RKO (cell line): ENCODE measurements around the gene GAS6.
"Not testable (repeated sequence)": the region's sequence is repeated elsewhere in the genome, so short reads cannot be mapped to it uniquely, and the experiment has no call there.

Experiments
- DNase-seq: peaks from one replicate; pipeline ENCODE4 v3.0.0-alpha.2; 2016; ENCODE audit warnings: low spot score

GAS6 gene

DNA sequence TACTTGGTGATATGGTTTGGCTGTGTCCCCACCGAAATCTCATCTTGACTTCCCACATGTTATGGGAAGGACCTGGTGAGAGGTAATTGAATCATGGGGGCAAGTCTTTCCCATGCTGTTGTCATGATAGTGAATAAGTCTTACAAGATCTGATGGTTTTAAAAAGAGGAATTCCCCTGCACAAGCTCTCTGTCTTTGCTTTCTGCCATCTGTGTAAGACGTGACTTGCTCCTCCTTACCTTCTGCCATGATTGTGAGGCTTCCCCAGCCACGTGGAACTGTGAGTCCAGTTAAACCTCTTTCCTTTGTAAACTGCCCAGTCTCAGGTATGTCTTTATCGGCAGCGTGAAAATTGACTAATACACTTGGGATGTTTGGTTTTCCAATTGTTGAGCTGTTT, 4.0 kb upstream of the GAS6 start:
- not testable (repeated sequence) for DNase-seq

DNA sequence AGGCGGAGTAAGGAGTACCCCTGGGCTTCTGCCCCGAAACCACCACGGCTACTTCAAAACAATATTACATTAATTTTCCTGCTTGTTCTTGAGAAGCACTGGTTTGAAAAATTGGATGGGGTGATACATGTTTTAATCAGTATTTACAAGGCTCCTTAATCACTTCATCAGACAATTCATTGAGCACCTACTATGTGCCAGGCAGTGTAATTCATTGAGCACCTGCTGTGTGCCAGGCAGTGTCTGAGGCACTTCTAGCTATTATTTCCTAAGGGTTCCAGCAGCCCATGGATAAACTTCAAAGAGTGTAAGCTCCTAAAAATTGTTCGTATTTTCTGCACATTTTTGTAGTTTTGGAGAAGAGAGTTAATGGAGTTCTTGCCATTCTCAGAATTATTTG, 1.6 kb upstream of the GAS6 start:
- DNase-seq: no peak

DNA sequence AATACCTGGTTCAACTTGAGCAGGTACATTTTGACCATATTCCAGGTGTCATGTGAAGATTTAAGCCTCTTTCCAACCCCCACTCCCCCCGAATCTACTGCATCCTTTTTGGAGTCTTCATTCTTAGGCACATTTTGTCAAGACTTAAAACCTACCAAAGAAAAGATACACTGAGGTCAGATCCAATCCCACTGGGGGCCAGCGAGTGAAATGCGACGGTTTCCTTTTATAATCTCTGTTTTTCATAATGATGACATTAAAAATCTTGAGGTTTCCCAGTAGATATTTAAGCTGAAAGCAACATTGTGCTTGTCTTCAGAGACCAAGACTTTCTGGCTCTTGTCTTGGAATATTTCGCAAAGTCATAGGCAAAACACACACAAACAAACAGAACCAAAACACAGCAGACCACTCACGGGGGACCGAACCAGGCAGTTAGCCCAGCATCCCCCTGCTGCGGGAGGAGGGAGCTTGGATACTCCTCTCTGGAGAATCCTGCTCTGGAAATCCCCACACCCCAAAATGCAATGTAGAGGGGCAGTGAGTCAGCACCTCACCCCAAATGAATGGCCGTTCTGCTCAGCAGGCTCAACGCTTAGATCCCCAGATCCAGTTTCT, 506 bp upstream of the GAS6 start:
- peak; percentile 40 for DNase-seq

DNA sequence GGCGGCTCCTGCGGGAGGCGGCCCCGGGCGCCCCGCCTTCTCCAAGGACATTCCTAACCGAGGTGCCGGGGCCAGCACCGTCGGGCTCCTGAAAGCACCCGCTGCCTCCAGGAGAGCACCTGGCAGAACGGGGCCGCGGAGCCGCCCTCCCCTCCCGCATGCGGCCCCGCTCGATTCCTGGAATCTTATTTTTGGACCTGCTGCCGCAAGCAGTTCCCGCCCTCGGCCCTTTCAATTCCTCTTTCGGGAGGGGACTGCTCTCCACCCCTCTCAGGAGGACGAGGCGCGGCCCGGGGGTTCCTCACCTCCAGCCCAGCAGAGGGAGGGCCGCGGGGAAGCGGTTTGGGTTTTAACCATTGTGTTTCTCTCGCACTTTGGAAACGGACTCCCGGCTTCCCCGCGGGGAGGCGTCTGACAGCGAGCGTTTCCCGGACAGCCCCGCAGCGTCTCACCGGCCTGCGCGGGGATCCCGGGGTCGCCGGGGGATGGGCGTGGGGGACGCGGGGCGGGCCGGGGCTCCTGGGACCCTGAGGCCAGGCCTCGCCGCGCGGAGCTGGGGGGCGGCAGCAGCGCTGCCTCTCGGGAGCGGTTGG, 849 bp downstream of the GAS6 start:
- DNase-seq: peak; percentile 25

DNA sequence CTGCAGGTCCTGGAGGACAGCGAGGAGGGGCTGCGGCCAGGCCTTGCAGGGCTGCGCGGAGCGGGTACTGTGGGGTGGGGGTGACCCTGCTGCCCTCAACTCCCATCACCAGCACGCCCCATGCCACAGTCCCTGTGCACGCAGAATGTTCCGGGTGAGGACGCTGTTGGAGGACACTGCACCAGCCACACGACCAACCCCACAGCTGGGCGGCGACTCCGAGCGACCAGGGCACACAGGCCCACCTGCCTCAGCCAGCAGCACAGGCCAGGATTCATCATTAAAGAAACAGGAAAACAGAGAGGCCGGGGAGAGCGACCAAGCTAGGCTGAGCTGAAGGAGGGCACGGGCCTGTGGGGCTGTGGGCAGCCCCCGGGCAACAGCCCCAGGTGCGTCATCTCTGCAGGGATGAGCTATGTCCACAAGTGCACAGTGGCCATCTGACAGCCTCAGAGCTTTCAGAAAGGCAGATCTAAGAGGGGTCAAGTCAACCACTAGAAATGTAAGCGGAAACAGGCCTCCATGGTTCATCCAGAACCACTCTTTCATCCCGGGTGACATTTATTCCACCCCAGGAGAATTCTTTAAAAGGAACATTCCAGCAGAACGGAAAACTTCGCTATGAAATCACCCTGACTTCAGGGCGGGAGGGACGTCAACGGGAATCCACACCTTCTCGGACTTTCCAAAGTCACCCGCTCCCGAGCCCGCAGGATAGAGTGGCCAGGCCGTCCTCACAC, 1.5 kb downstream of the GAS6 start:
- no peak for DNase-seq

DNA sequence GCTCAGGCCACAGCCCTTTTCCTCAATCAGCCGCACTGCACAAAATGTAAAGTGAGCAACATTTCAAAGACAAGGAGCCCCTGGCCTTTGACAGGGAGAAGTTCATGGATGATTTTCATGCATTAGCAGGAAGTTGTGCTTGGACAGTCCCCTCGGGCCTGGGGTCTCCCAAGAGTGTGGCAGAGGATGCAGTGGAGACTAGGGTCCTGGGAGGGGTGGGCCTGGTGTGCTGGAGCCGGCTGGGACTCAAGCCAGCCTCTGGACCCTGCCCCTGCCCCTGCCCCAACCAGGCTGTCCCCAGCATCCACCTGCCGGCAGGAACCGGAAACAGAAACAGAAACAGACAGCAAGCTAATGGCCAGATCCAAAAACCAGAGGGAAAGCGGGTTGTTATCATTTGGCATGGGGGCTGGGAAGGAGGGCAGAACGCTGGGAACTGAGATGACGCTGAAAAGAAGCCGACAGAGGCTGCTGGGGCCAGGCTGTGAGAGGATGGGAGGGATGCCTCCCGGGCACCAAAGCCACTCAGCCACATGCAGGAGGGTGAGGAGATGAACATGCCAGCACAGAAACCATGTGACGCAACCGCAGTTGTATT, 2.3 kb downstream of the GAS6 start:
- no peak for DNase-seq

DNA sequence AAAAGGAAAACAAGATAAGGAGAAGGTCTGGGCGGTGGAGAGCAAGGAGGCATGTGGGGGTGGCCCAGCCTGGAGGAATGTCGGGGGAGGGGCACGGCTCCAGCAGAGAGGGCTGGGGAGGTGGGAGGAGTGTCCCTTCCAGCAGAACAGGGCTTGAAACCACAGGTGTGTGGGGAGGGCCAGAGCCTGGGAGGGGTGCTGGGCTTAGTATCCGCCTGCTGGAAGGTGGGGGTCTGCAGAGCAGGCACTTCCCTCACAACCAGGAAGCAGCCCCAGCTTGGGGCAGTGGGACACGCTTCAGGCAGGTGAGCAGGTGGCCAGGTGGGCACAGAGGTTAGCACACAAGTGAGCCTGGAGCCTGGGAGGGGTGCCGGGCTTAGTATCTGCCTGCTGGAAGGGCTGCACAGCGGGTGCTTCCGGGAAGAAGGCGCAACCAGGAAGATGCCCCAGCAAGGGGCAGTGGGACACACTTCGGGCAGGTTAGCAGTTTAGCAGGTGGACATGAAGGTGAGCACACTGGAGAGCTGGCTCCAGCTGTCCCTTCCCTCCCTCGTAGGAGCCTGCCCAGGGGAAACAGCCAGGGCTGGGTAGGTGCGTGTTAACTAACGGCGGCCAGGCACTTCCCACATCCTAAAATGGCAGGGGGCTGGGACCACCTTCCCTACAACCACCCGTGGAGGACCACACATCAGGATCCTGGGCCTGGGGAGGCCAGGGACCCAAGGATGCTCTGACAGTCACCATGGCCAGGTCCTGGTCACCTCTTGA, 3.0 kb downstream of the GAS6 start:
- DNase-seq: no peak

DNA sequence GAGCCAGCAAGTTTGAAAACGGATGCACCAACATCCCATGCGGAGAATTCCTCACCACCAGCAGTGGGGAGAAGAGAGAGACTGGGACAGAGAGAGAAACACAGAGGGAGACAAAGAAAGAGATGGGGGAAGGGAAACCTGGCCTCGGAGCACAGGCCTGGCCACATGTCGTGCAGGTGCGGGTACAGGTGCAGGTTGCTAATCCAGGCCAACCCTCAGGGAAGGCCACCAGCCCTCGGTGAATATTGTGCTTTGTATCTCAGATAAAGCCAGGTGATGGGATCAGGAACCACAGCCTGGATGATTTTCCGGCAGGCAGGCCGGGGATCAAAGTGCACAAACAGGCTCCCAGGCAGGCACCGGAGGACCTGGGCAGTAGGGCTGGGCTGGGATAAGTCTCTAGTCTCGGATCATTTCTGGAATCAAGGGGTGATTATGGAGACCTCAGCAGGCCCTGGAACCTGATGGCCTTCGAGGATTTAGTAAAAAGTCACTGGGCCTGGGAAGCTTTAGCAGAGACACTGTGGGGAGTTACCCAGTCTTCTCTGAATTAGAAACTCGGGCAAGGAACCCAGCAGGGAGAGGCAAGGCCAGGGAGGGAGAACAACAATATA, 3.7 kb downstream of the GAS6 start:
- DNase-seq: no peak

DNA sequence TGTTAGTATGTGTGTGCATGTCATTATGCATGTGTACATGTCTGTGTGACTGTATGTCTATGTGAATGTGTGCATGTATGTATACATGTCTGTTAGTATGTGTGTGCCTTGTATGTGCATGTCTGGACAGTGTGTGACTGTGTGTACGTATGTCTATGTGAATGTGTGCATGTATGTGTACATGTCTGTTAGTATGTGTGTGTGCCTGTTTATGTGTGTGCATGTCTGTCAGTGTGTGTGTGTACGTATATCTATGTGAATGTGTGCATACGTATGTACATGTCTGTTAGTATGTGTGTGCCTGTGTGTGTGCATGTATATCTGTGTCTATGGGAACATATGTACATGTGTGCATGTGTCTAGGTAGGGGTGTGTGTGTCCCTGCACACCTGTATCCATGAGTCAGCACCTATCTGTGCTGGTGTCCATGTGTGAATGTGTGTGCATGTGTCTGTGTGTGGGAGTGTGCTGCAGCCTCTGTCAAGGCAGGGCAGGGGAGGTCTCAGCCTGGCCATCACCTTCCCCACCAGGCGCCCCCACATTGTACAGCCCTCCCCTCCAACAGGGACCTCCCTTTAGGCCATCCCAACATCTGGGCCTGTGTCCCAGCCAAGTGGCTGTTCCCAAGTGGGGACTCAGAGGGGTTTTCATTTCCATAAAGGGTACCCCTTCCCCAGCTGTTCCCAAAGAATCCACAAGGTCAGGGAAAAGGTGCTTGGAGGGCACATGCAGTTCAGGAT, 4.4 kb downstream of the GAS6 start:
- DNase-seq: no peak

DNA sequence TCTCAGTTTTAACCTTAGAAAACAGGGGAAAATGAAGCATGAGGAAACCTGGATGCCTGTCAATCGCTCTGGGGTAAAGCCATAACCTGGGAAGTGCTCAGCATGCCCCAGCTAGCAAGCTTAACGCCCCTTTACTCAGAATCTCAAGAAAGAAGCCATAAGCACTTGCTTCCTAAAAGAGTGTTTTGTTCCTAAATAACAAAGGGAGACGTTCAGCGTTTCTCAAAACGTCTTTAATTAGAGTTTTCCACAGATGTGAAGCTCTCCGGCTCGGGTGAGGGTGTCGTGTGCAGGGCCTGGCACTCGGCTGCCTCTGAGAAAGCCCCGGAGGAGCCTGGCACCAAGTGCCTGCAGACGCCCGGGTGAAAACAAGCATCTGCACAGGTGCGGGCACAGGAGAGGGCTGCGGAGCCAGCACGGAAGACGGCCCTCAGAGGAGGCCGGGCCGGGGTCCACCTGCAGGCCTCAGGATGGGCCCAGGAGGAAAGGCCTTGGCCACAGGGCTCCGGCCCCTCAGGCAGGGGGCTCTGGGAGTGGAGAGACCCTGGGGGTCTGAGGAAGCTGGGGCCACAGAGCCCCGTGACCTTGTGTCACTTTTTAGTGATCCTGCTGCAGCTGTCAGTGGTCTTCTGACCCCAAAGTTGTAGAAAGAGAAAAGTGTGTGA, 6.2 kb downstream of the GAS6 start:
- DNase-seq: no peak

DNA sequence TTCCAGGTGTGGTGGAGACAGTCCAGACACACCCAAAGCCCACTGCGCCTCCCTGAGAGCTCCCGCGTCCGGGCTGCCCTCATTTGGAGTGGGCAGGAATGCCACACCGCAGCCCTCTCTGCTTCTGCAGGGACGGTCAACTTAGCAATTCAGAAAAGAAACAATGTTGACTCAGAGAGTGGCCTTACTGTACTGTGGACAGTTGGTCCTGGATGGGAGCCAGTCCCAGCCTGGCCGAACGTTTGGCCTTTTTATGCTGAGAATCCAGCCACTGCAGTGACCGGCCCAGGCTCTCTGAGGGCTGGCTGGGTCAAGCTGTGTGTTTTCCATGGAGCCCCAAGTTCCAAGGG, 7.2 kb downstream of the GAS6 start:
- DNase-seq: no peak

DNA sequence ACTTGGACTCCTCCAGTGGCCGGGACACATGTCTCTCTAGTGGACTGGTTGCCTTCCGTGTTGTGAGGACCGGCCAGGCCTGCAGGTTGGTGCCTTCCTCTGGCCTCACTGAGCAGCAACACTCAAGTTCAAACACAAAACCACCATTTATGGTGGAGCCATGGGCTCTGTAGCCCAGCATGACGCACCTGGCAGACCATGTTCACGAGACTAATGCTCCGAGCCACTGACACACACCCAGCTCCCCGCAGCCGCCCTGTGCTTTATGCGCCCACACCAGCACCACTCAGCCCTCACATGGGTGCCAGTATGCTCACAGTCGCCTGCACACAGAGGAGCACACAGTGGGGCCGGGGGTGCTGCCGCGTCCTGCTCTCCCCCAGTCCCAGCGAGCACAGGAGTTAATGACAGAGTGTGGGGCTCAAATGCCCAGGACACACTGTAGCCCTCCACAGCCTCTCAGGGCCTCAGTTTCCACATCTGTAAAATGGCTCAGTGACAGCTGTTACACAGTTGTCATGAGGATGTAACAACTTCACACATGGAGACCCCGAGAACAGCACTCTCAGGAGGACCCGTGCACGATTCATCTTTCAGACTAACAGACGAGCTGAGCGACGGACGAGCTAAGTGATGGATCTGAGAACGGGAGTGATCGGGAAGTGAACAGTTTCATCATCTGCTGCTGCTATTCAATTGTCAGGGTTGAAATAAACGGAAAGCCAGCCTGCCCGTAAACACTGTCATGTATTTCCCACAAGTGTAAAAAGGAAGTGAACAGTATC, 7.8 kb downstream of the GAS6 start:
- DNase-seq: no peak

DNA sequence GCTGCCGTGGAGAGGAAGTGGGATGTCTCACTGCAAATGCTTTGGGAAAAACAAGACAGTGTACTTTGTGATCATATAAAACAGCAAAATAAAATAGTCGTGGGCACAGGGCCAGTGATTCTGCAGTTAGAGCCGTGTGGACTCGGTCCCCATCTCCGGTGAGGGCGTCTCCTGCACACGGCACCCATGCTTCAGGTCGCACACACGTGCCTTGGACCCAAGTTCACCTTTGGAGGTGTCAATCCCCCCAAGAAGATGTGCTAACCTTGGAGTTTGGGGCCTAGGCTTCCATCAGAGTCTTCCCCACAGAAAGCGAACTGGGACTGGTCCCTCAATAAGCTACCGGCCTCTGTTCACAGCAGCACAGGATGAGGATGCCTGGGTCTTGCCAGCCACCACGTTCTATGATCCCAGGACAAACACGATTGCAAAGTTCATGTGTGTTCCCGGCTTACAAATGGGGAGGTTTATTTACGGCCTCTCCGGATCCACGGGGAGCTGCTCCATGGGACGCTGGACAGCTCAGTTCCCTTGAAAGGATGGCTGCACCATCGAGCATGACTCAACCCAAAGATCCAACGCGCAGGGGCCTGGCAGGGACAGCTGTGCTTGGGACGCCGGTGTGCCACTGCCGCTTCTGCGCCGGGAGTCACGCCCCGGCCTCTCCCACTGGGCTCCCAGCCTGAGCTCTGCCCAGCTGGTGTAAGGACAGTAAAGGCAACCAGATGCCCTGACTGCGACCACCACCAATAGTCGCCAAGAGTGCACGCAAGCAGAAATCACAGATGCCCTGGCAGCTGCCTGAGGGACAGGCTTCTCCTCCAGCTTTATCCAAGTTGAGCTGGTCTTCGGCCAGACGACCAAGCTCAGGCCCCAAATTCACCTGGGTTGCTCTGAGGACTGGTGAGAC, 8.6 kb downstream of the GAS6 start:
- DNase-seq: no peak

DNA sequence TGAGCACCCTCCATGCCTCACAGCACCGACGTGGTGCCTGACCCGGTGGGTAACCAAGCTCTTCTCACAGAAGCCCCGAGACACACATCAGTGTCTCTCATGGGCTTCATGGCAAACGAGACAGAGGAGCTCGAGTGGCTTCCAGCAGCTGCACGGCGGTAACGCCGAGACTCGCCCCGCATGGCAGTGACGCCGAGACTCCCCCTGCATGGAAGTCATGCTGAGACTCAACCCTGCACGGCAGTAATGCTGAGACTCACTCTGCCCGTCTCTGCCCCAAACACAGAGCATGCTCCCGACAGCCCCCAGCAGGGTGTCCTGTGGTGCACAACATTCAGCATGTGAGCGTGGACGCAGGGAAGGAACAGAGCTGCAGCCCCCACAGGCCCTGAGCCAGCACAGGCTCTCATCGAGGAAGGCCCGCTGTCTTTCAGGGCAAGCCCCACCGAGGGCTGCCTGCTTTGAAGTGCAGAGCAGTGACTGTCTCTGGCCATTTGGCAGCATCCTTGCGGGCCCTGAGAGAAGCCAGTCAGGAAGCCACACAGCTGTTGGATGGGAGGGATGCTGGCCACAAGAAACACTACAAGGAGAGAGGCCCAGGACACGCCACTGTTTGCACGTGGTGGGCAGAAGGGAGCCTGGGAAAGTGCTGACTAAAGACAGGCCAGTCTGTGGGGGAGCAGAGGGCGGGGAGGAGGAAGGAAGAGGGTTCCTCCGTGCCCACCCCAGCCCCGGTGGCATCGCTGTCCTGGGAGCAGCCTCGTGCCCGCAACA, 9.5 kb downstream of the GAS6 start:
- no peak for DNase-seq

DNA sequence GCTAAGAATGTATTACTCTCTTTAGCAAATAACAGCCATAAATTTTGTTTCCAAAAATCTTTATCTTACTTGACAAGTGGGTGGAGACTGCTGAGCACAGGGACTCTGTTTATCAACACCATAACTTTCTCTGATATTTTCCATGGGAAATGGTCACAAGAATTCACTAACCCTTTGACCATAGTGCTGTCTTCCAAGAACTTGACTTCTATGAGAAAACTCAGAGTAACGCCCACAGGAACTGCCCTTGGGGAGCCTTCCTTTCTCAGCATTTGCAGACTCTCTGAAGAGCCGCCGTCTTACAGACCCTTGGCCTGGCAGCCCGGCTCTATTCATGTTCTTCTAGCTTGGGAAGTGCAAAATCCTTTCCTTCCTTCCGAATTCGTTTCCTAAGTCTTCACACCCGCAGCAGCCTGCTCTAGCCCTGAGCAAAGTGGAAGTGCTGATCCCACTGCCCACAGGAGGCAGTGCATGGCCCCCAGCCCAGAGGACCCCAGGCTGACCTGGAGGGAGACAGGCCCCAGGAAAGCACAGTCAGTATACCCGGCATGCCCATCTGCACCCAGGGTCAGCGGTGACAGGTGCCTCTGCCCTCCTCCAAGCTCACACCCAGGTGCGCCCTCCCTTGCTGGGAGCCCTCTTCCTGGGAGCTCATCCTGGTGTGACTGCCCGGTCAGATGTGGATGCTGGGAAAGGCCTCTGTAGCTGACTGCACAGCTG, 10.2 kb downstream of the GAS6 start:
- DNase-seq: no peak

DNA sequence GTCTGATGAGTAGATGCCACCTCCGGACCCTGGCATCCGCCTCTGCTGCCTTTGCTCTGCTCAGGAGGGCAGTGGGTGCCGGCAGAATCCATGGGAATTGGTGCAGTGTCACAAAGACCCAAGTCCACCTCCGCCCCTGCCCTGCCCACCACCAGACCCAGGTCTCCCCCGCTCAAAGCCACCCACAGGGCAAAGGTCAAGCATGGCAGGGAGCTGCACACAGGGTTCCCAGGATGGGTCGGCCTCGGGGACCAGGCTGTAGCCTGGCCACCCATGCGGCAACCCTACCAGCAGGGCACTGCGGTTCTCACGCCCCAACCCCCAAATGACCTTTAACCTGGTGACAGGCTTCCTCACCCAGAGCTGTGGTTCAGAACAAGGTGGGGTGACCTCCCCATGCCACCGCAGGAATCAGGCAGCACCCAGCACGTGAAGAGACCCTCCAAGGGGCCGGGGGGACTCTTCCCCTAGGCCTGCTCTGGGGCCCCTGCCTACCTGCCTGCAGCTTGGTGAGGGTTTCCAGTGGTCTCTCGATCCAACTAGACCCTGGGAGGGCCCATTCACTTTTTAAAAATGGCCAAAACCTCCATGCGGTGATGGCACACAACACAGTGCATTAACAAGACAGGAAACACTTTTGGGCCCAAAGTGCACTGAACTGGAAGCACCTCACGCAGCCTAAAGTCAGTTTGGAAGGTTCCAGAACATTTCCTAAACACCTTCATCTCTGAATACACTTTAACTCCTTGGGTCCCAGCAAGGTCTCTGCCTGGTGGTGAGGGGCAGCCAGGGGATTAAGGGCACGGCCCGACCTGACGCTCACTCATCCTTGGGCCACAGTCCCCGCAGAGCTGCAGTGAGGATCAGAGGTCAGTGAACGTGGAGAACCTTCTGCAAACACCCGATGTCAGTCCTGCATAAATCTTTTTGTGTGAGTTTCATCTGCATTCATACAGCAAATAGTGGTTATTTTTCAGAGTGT, 11.0 kb downstream of the GAS6 start:
- no peak for DNase-seq
